Thymus (tissue), 11 donors: ENCODE results near the gene PBX3. TPM values are rescaled to one million over a fixed set of nuclear protein-coding genes. Genes with fewer than 3 reads are reported as not detected.

Experiments used
- DNase-seq, 9 donors: peaks; one replicate each; pipeline ENCODE4 v3.0.0-alpha.2; 2013; ENCODE audit warnings: low spot score in 9 of 9, low read depth in 6 of 9, missing footprints in 1 of 9
- H3K27ac ChIP-seq, 2 donors: one replicate each; pipeline ENCODE4 v1.5.1; 2013; ENCODE audit warnings: control low read depth in 1 of 2, low read depth in 1 of 2, low read length in 1 of 2, mild to moderate bottlenecking in 1 of 2, moderate library complexity in 1 of 2
- H3K27me3 ChIP-seq, 2 donors: one replicate each; pipeline ENCODE4 v1.5.1; 2013; ENCODE audit warnings: low read length in 1 of 2; ENCODE audit not compliant: control insufficient read depth in 2 of 2, insufficient read depth in 1 of 2
- H3K36me3 ChIP-seq, 2 donors: one replicate each; pipeline ENCODE4 v1.5.1; 2013; ENCODE audit warnings: low read length in 1 of 2, mild to moderate bottlenecking in 1 of 2, moderate library complexity in 1 of 2; ENCODE audit not compliant: control insufficient read depth in 2 of 2, insufficient read depth in 2 of 2
- H3K4me1 ChIP-seq, 2 donors: one replicate each; pipeline ENCODE4 v1.5.1; 2013; ENCODE audit warnings: low read length in 2 of 2; ENCODE audit not compliant: control insufficient read depth in 2 of 2, insufficient read depth in 2 of 2
- H3K4me3 ChIP-seq, 2 donors: one replicate each; pipeline ENCODE4 v1.5.1; 2013; ENCODE audit warnings: low read length in 2 of 2, control low read depth in 1 of 2, mild to moderate bottlenecking in 1 of 2
- H3K9me3 ChIP-seq, 2 donors: one replicate each; pipeline ENCODE4 v1.5.1; 2013; ENCODE audit warnings: low read length in 1 of 2, mild to moderate bottlenecking in 1 of 2; ENCODE audit not compliant: control insufficient read depth in 2 of 2, insufficient read depth in 1 of 2
- WGBS: extraction: QIAGEN DNeasy Blood & Tissue Kit; methylation state at CpG from one replicate; pipeline ENCODE4 v1.1.7; 2013; 5-methylcytosine and 5-hydroxymethylcytosine counted together
- polyA plus RNA-seq: library from polyadenylated mRNA; stranded (reverse); fragments of 200-250 nt; gene quantifications from one replicate; pipeline ENCODE4 v1.2.3, GENCODE V29; 2013
- total RNA-seq: library from RNA; stranded (reverse); fragments of 120-200 nt; gene quantifications from one replicate; pipeline ENCODE4 v1.2.4, GENCODE V29; 2013
- donor health status: healthy.

PBX3 gene
- total and polyA plus RNA-seq, 2 donors = 16.2 to 21.4 TPM

GRCh38 chr9:125754096-125754495 is 6.9 kb downstream of the PBX3 start:
- no peak for DNase-seq
- Histone ChIP-seq H3K4me3 (no peak overlapping the region), H3K36me3 (no peaks in the 10 kb centered on the region), H3K4me1 (peaks cover 2 to 5% of the 10 kb centered on the region in 2 donors), H3K9me3 (no peaks in the 10 kb centered on the region), H3K27me3 (no peaks in the 10 kb centered on the region), H3K27ac (no peak overlapping the region)
- 95% methylated on average over 2 of the region's 2 CpGs for WGBS

GRCh38 chr9:125755340-125755739 is 8.2 kb downstream of the PBX3 start:
- peaks cover 2 to 7% of the 10 kb centered on the region in 2 donors for H3K4me1 ChIP-seq

GRCh38 chr9:125756518-125756917 is 9.3 kb downstream of the PBX3 start:
- 98% methylated on average over 4 of the region's 4 CpGs for WGBS
- H3K4me3 ChIP-seq = no peak overlapping the region
- H3K27ac ChIP-seq = no peak overlapping the region
- DNase-seq = no peak
- no peaks in the 10 kb centered on the region for H3K27me3 ChIP-seq
- peaks cover 2 to 7% of the 10 kb centered on the region in 2 donors for H3K4me1 ChIP-seq
- H3K36me3 ChIP-seq = no peaks in the 10 kb centered on the region
- H3K9me3 ChIP-seq = no peaks in the 10 kb centered on the region

More at GRCh38 chr9:125755340-125755739, 8.2 kb downstream of the PBX3 start:
- H3K4me3 ChIP-seq = no peak overlapping the region
- no peak for DNase-seq
- no peaks in the 10 kb centered on the region for H3K27me3 ChIP-seq
- no peaks in the 10 kb centered on the region for H3K36me3 ChIP-seq
- H3K9me3 ChIP-seq = no peaks in the 10 kb centered on the region
- 100% methylated on average over 1 of the region's 1 CpG for WGBS
- H3K27ac ChIP-seq = no peak overlapping the region

- Histone ChIP-seq H3K4me3 (no peak overlapping the region), H3K4me1 (peaks cover 0 to 7% of the 10 kb centered on the region in 2 donors), H3K36me3 (no peaks in the 10 kb centered on the region), H3K9me3 (no peaks in the 10 kb centered on the region), H3K27me3 (no peaks in the 10 kb centered on the region), H3K27ac (no peak overlapping the region)
- 81% methylated on average over 1 of the region's 1 CpG for WGBS
- no peak for DNase-seq
Measured at GRCh38 chr9:125757834-125758233, 10.7 kb downstream of the PBX3 start.

GRCh38 chr9:125758986-125759763 is 12.0 kb downstream of the PBX3 start:
- 30% methylated on average over 6 of the region's 6 CpGs for WGBS
- Histone ChIP-seq H3K9me3 (no peaks in the 10 kb centered on the region), H3K4me1 (peaks cover 0 to 7% of the 10 kb centered on the region in 2 donors), H3K36me3 (no peaks in the 10 kb centered on the region), H3K27ac (no peak overlapping the region), H3K4me3 (peak overlapping the region in 1 of 2 donors; percentile 19), H3K27me3 (no peaks in the 10 kb centered on the region)
- DNase-seq = peak in 2 of 9 donors; percentile 13 to 38

GRCh38 chr9:125759764-125760129 is 12.6 kb downstream of the PBX3 start:
- peak in 1 of 9 donors; percentile 43 for DNase-seq
- Histone ChIP-seq H3K27ac (no peak overlapping the region), H3K27me3 (no peaks in the 10 kb centered on the region), H3K36me3 (no peaks in the 10 kb centered on the region), H3K4me3 (peak overlapping the region in 1 of 2 donors; percentile 19), H3K4me1 (peaks cover 0 to 7% of the 10 kb centered on the region in 2 donors), H3K9me3 (no peaks in the 10 kb centered on the region)
- 55% methylated on average over 7 of the region's 7 CpGs for WGBS

- Histone ChIP-seq H3K4me1 (peaks cover 0 to 7% of the 10 kb centered on the region in 2 donors), H3K27me3 (no peaks in the 10 kb centered on the region), H3K4me3 (no peak overlapping the region), H3K36me3 (no peaks in the 10 kb centered on the region), H3K27ac (no peak overlapping the region), H3K9me3 (no peaks in the 10 kb centered on the region)
- no peak for DNase-seq
- 96% methylated on average over 1 of the region's 1 CpG for WGBS
Measured at GRCh38 chr9:125760537-125760936, 13.4 kb downstream of the PBX3 start.

- 96% methylated on average over 2 of the region's 2 CpGs for WGBS
- H3K4me1 ChIP-seq = peaks cover 0 to 7% of the 10 kb centered on the region in 2 donors
- H3K9me3 ChIP-seq = no peaks in the 10 kb centered on the region
- H3K27ac ChIP-seq = no peak overlapping the region
- no peak overlapping the region for H3K4me3 ChIP-seq
- no peaks in the 10 kb centered on the region for H3K36me3 ChIP-seq
- DNase-seq = no peak
- H3K27me3 ChIP-seq = no peaks in the 10 kb centered on the region
Measured at GRCh38 chr9:125761676-125762450, 14.7 kb downstream of the PBX3 start.

GRCh38 chr9:125763394-125763801 is 16.2 kb downstream of the PBX3 start:
- 92% methylated on average over 7 of the region's 7 CpGs for WGBS
- H3K36me3 ChIP-seq = no peaks in the 10 kb centered on the region
- peaks cover 0 to 7% of the 10 kb centered on the region in 2 donors for H3K4me1 ChIP-seq
- DNase-seq = peak in 1 of 9 donors; percentile 23
- no peak overlapping the region for H3K4me3 ChIP-seq
- H3K9me3 ChIP-seq = no peaks in the 10 kb centered on the region
- no peaks in the 10 kb centered on the region for H3K27me3 ChIP-seq
- H3K27ac ChIP-seq = peak overlapping the region in 1 of 2 donors; percentile 43
